Measurements from ENCODE around the gene TEX38. TPM values are rescaled to one million over a fixed set of nuclear protein-coding genes. Genes with fewer than 3 reads are reported as not detected.

Gene TEX38
- total and polyA plus RNA-seq, 2 of the 13 experiments (the other 11 are each of a cell fraction or from before 2014, with no cell fraction given) = 0.18 TPM; not detected in 1

- TF ChIP-seq MTF2 (CRISPR knock-in tag; IDR thresholded peaks at IDR 0.05; ENCODE audit: borderline replicate concordance) (no peak), HDAC6 (IDR thresholded peaks at IDR 0.05; ENCODE audit: low read depth, low read length) (no peak), ZBTB37 (CRISPR knock-in tag; IDR thresholded peaks at IDR 0.05) (no peak), ZIK1 (CRISPR knock-in tag; IDR thresholded peaks at IDR 0.05; ENCODE audit: borderline replicate concordance, low read depth) (peak; percentile 66; the same call in 1 of the 2 replicates), PHF5A (CRISPR knock-in tag; IDR thresholded peaks at IDR 0.05; ENCODE audit: low read depth, unreplicated experiment) (peak; percentile 86), ZNF563 (CRISPR knock-in tag; IDR thresholded peaks at IDR 0.05) (peak; percentile 94), PRPF4 (IDR thresholded peaks at IDR 0.05; ENCODE audit: low read depth, low read length, poor library complexity, severe bottlenecking) (no peak), ARHGAP35 (CRISPR knock-in tag; IDR thresholded peaks at IDR 0.05; ENCODE audit: borderline replicate concordance) (no peak), WIZ (CRISPR knock-in tag; IDR thresholded peaks at IDR 0.05) (no peak), ZBTB7A (CRISPR knock-in tag; IDR thresholded peaks at IDR 0.05) (no peak), FOXA3 (CRISPR knock-in tag; IDR thresholded peaks at IDR 0.05) (0 out of 2 replicates have a peak, but pooled peaks have one; percentile 27), PCBP1 (IDR thresholded peaks at IDR 0.05; ENCODE audit: borderline replicate concordance, low read depth, low read length) (no peak)
- TF ChIP-seq, protein P1, sequence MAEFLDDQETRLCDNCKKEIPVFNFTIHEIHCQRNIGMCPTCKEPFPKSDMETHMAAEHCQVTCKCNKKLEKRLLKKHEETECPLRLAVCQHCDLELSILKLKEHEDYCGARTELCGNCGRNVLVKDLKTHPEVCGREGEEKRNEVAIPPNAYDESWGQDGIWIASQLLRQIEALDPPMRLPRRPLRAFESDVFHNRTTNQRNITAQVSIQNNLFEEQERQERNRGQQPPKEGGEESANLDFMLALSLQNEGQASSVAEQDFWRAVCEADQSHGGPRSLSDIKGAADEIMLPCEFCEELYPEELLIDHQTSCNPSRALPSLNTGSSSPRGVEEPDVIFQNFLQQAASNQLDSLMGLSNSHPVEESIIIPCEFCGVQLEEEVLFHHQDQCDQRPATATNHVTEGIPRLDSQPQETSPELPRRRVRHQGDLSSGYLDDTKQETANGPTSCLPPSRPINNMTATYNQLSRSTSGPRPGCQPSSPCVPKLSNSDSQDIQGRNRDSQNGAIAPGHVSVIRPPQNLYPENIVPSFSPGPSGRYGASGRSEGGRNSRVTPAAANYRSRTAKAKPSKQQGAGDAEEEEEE (CRISPR knock-in tag; IDR thresholded peaks at IDR 0.05; ENCODE audit: borderline replicate concordance) = no peak
- TF ChIP-seq, protein P2, sequence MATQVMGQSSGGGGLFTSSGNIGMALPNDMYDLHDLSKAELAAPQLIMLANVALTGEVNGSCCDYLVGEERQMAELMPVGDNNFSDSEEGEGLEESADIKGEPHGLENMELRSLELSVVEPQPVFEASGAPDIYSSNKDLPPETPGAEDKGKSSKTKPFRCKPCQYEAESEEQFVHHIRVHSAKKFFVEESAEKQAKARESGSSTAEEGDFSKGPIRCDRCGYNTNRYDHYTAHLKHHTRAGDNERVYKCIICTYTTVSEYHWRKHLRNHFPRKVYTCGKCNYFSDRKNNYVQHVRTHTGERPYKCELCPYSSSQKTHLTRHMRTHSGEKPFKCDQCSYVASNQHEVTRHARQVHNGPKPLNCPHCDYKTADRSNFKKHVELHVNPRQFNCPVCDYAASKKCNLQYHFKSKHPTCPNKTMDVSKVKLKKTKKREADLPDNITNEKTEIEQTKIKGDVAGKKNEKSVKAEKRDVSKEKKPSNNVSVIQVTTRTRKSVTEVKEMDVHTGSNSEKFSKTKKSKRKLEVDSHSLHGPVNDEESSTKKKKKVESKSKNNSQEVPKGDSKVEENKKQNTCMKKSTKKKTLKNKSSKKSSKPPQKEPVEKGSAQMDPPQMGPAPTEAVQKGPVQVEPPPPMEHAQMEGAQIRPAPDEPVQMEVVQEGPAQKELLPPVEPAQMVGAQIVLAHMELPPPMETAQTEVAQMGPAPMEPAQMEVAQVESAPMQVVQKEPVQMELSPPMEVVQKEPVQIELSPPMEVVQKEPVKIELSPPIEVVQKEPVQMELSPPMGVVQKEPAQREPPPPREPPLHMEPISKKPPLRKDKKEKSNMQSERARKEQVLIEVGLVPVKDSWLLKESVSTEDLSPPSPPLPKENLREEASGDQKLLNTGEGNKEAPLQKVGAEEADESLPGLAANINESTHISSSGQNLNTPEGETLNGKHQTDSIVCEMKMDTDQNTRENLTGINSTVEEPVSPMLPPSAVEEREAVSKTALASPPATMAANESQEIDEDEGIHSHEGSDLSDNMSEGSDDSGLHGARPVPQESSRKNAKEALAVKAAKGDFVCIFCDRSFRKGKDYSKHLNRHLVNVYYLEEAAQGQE (IDR thresholded peaks at IDR 0.05; ENCODE audit: borderline replicate concordance in 1 of 2, low read depth in 1 of 2, low read length in 2 of 2) = no peak
- TF ChIP-seq, protein P3, sequence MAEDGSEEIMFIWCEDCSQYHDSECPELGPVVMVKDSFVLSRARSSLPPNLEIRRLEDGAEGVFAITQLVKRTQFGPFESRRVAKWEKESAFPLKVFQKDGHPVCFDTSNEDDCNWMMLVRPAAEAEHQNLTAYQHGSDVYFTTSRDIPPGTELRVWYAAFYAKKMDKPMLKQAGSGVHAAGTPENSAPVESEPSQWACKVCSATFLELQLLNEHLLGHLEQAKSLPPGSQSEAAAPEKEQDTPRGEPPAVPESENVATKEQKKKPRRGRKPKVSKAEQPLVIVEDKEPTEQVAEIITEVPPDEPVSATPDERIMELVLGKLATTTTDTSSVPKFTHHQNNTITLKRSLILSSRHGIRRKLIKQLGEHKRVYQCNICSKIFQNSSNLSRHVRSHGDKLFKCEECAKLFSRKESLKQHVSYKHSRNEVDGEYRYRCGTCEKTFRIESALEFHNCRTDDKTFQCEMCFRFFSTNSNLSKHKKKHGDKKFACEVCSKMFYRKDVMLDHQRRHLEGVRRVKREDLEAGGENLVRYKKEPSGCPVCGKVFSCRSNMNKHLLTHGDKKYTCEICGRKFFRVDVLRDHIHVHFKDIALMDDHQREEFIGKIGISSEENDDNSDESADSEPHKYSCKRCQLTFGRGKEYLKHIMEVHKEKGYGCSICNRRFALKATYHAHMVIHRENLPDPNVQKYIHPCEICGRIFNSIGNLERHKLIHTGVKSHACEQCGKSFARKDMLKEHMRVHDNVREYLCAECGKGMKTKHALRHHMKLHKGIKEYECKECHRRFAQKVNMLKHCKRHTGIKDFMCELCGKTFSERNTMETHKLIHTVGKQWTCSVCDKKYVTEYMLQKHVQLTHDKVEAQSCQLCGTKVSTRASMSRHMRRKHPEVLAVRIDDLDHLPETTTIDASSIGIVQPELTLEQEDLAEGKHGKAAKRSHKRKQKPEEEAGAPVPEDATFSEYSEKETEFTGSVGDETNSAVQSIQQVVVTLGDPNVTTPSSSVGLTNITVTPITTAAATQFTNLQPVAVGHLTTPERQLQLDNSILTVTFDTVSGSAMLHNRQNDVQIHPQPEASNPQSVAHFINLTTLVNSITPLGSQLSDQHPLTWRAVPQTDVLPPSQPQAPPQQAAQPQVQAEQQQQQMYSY (CRISPR knock-in tag; IDR thresholded peaks at IDR 0.05) = no peak
These were observed 3.6 kb upstream of the TEX38 start, which contains the start of gene ATPAF1 (continued) for GRCh38 chr1:46667782-46668760.
